ENCODE measurements around the gene APOA5.

GRCh38 chr11:116813781-116814471 is 22.2 kb upstream of the APOA5 start:
- TF ChIP-seq, protein P1, sequence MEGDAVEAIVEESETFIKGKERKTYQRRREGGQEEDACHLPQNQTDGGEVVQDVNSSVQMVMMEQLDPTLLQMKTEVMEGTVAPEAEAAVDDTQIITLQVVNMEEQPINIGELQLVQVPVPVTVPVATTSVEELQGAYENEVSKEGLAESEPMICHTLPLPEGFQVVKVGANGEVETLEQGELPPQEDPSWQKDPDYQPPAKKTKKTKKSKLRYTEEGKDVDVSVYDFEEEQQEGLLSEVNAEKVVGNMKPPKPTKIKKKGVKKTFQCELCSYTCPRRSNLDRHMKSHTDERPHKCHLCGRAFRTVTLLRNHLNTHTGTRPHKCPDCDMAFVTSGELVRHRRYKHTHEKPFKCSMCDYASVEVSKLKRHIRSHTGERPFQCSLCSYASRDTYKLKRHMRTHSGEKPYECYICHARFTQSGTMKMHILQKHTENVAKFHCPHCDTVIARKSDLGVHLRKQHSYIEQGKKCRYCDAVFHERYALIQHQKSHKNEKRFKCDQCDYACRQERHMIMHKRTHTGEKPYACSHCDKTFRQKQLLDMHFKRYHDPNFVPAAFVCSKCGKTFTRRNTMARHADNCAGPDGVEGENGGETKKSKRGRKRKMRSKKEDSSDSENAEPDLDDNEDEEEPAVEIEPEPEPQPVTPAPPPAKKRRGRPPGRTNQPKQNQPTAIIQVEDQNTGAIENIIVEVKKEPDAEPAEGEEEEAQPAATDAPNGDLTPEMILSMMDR (IDR thresholded peaks at IDR 0.05), result no peak
- TF ChIP-seq POLR2A (IDR thresholded peaks at IDR 0.05), result no peak

Data from esophagus squamous epithelium (tissue), 4 donors.